K562 (cell line): ENCODE data around the gene TSC22D2. TPM values are rescaled to one million over a fixed set of nuclear protein-coding genes. Genes with fewer than 3 reads are reported as not detected.

ENCODE experiments used
- ATAC-seq: fragments of 200-7000 bp; cut with Tn5 transposase; 3 replicates; pipeline ENCODE4 v1.9.1; 2020; ENCODE audit warnings: moderate library complexity
- BruUV-seq: library from RNA; stranded (reverse); fragments of 400-500 nt; replicated peaks from 2 replicates; lab custom pipeline; 2021; lab: Mats Ljungman, UMichigan
- CTCF ChIA-PET: fragments of 300-600 bp; formaldehyde crosslinking; extraction: SDS; loops from one replicate; lab custom pipeline; 2021; ENCODE audit warnings: low intra/inter-chr PET ratio; lab: Yijun Ruan, JAX
- POLR2A ChIA-PET: fragments of 300-600, 350-650 bp; sonication (Branson Sonifier 250); formaldehyde crosslinking; extraction: SDS; loops from one replicate; lab custom pipeline; 2021; ENCODE audit warnings: antibody characterized with exemption, inconsistent platforms; lab: Yijun Ruan, JAX
- DNase-seq, 4 experiments: peaks; one replicate each; pipeline versions ENCODE4 v3.0.0 to v3.0.0-alpha.2; 2011 to 2018; ENCODE audit warnings: low spot score in 3 of 4, mixed read lengths in 3 of 4; ENCODE audit errors: extremely low read depth in 1 of 4
- FAIRE-seq: peaks from 2 replicates; lab custom pipeline; 2011; peaks lifted over from hg19 to GRCh38; lab: Jason Lieb, UNC
- H2AFZ ChIP-seq: 2 replicates; pipeline ENCODE4 v1.6.0; 2011; ENCODE audit warnings: low read depth, low read length, control low read depth, inconsistent platforms
- H3K27ac ChIP-seq: fragments of 200-600 bp; 3 replicates; pipeline ENCODE4 v1.8.0; 2011; ENCODE audit warnings: low read depth, mild to moderate bottlenecking, control low read depth, inconsistent platforms, low read length, moderate library complexity, mixed read lengths; ENCODE audit errors: extremely low read depth
- H3K27me3 ChIP-seq, 2 experiments: fragments of 300-600 bp in 1 of 2; 2 replicates in 1 of 2; 3 replicates in 1 of 2; pipeline versions ENCODE4 v1.6.0 to v1.8.0; 2011; ENCODE audit warnings: inconsistent platforms in 2 of 2, low read length in 2 of 2, mild to moderate bottlenecking in 1 of 2, mixed read lengths in 1 of 2, moderate library complexity in 1 of 2; ENCODE audit not compliant: control insufficient read depth in 2 of 2, insufficient read depth in 2 of 2
- H3K36me3 ChIP-seq: fragments of 300-600 bp; 3 replicates; pipeline ENCODE4 v1.8.0; 2011; ENCODE audit warnings: mild to moderate bottlenecking, low read length, inconsistent platforms; ENCODE audit not compliant: control insufficient read depth, insufficient read depth
- H3K4me1 ChIP-seq, 2 experiments: fragments of 200-600 bp in 1 of 2; replicated peaks in 1 of 2; 2 replicates in 1 of 2; 3 replicates in 1 of 2; pipeline versions ENCODE4 v1.5.1 to v1.8.0; 2011; ENCODE audit warnings: inconsistent platforms in 2 of 2, low read length in 2 of 2, mild to moderate bottlenecking in 1 of 2, mixed read lengths in 1 of 2, moderate library complexity in 1 of 2; ENCODE audit not compliant: control insufficient read depth in 2 of 2, insufficient read depth in 2 of 2
- H3K4me2 ChIP-seq: 2 replicates; pipeline ENCODE4 v1.6.1; 2011; ENCODE audit warnings: low read length, control low read depth, inconsistent platforms, mixed read lengths; ENCODE audit not compliant: insufficient read depth
- H3K4me3 ChIP-seq: fragments of 200-600 bp; sonication (generic), shearing (Covaris generic); 2 replicates; pipeline ENCODE4 v1.5.1; 2016; ENCODE audit warnings: control low read depth, inconsistent platforms
- H3K79me2 ChIP-seq: fragments of 200-600 bp; 3 replicates; pipeline ENCODE4 v1.8.0; 2011; ENCODE audit warnings: low read length, inconsistent platforms; ENCODE audit not compliant: control insufficient read depth, insufficient read depth
- H3K9ac ChIP-seq, 2 experiments: 2 replicates each; pipeline versions ENCODE4 v1.6.0 to v1.6.1; 2011; ENCODE audit warnings: low read depth in 2 of 2, low read length in 2 of 2, control low read depth in 1 of 2, inconsistent platforms in 1 of 2, mild to moderate bottlenecking in 1 of 2, mixed read lengths in 1 of 2; ENCODE audit not compliant: insufficient read depth in 1 of 2
- H3K9me1 ChIP-seq: one replicate; pipeline ENCODE4 v1.6.0; 2011; ENCODE audit warnings: inconsistent platforms, mild to moderate bottlenecking, low read length, moderate library complexity; ENCODE audit not compliant: control insufficient read depth, insufficient read depth
- H3K9me3 ChIP-seq: replicated peaks from 2 replicates; pipeline ENCODE4 v1.5.1; 2011; ENCODE audit warnings: low read depth, low read length, inconsistent platforms; ENCODE audit not compliant: control insufficient read depth, insufficient read depth
- H4K20me1 ChIP-seq: replicated peaks from 2 replicates; pipeline ENCODE4 v1.6.1; 2011; ENCODE audit warnings: low read length, inconsistent platforms, mixed read lengths; ENCODE audit not compliant: control insufficient read depth, insufficient read depth
- HDAC6 ChIP-seq: IDR thresholded peaks from 2 replicates; pipeline ENCODE4 v1.6.1; 2012; ENCODE audit warnings: low read depth, mild to moderate bottlenecking, control low read depth, inconsistent platforms, low read length, moderate library complexity
- HNRNPLL ChIP-seq: fragments of 200-400 bp; formaldehyde crosslinking; IDR thresholded peaks from 2 replicates; pipeline ENCODE4 v1.6.1; 2017; ENCODE audit warnings: low read length, low read depth, mild to moderate bottlenecking; ENCODE audit not compliant: poor library complexity, severe bottlenecking
- L3MBTL2 ChIP-seq: fragments of 450-650 bp; IDR thresholded peaks from 2 replicates; pipeline ENCODE4 v1.6.1; 2016; ENCODE audit warnings: mild to moderate bottlenecking, moderate library complexity
- NEUROD1 ChIP-seq: fragments of 150-350 bp; IDR thresholded peaks from 2 replicates; pipeline ENCODE4 v1.6.1; 2014; ENCODE audit warnings: borderline replicate concordance, low read length, low read depth; ENCODE audit not compliant: partially characterized antibody
- ZBTB1 ChIP-seq: sonication (generic); formaldehyde crosslinking; IDR thresholded peaks from 2 replicates; pipeline ENCODE4 v1.8.1; 2023; ENCODE audit warnings: missing genetic modification reagents, low read depth, mild to moderate bottlenecking, borderline replicate concordance
- ZNF175 ChIP-seq: fragments of 200-800 bp; sonication (Bioruptor generic); IDR thresholded peaks from 2 replicates; pipeline ENCODE4 v1.6.1; 2016; ENCODE audit warnings: low read depth, mild to moderate bottlenecking, missing genetic modification characterization, missing compliant biosample characterization
- ZNF316 ChIP-seq: fragments of 450-650 bp; IDR thresholded peaks from 2 replicates; pipeline ENCODE4 v1.6.1; 2016
- ZNF444 ChIP-seq: fragments of 250-450 bp; sonication (Bioruptor Pico); IDR thresholded peaks from 2 replicates; pipeline ENCODE4 v1.4.0; 2020; ENCODE audit warnings: mild to moderate bottlenecking, moderate library complexity
- WGBS: fragments of 100-300 bp; shearing (Covaris generic); methylation state at CpG from one replicate; pipeline ENCODE4 v1.1.6; 2016; ENCODE audit warnings: low coverage, mixed read lengths; ENCODE audit not compliant: insufficient coverage; ENCODE audit errors: missing lambda C conversion rate; 5-methylcytosine and 5-hydroxymethylcytosine counted together
- in situ Hi-C: fragments of 300-500 bp; cut with MboI; formaldehyde crosslinking; loops from 4 replicates; pipeline ENCODE4 v1.15.0; 2018; ENCODE audit warnings: inconsistent platforms, mixed read lengths
- intact Hi-C: fragments of 100-400 bp; cut with micrococcal nuclease; formaldehyde crosslinking; loops from 2 replicates; pipeline ENCODE4 v1.14.2; 2022
- polyA plus RNA-seq, 8 experiments: library from polyadenylated mRNA; depleted of rRNA in 4 of 8; stranded (reverse) in 5 of 8; unstranded in 3 of 8; fragments of >200 nt; fragmentation: Nextera tagmentation in 2 of 8; fragmentation: Illumina TruSeq in 1 of 8; extraction: Ambion mirVana in 2 of 8; extraction: Trizol in 1 of 8; gene quantifications; 2 replicates each; pipeline versions ENCODE4 v1.2.1 to v1.2.3, GENCODE V29; 2011 to 2014; ENCODE audit warnings: inconsistent platforms in 1 of 8, missing spikeins in 1 of 8
- total RNA-seq, 7 experiments: library from RNA; depleted of rRNA in 6 of 7; stranded (reverse); fragments of >200 nt in 6 of 7; fragmentation: Illumina TruSeq in 2 of 7; extraction: Trizol in 2 of 7; gene quantifications; 2 replicates each; pipeline versions ENCODE4 v1.2.1 to v1.2.3, GENCODE V29; 2011 to 2021; ENCODE audit warnings: low replicate concordance in 1 of 7
- TF ChIP-seq, protein P1 (sequence below): fragments of 200-800 bp; sonication (Bioruptor generic); IDR thresholded peaks from 2 replicates; pipeline ENCODE4 v1.6.1; 2017; ENCODE audit warnings: missing genetic modification characterization, missing compliant biosample characterization
- TF ChIP-seq, protein P2 (sequence below): conservative IDR thresholded peaks from 2 replicates; pipeline ENCODE4 v1.6.1; 2011; ENCODE audit warnings: low read depth, mild to moderate bottlenecking, low read length; ENCODE audit not compliant: control insufficient read depth
- TF ChIP-seq, protein P3 (sequence below): sonication (generic); formaldehyde crosslinking; IDR thresholded peaks from 2 replicates; pipeline ENCODE4 v1.8.1; 2022; ENCODE audit warnings: missing genetic modification reagents
- TF ChIP-seq, protein P4 (sequence below): sonication (generic); formaldehyde crosslinking; IDR thresholded peaks from 2 replicates; pipeline ENCODE4 v1.8.0; 2022; ENCODE audit warnings: missing genetic modification reagents, mild to moderate bottlenecking, borderline replicate concordance
- TF ChIP-seq, protein P5 (sequence below): sonication (generic); formaldehyde crosslinking; IDR thresholded peaks from 2 replicates; pipeline ENCODE4 v1.8.0; 2022; ENCODE audit warnings: mild to moderate bottlenecking, missing genetic modification reagents

TSC22D2 gene
- total and polyA plus RNA-seq, 9 of the 15 experiments (the other 6 are each of a cell fraction or from before 2014, with no cell fraction given), result 5.5 to 44.0 (median 19.3) TPM

DNA sequence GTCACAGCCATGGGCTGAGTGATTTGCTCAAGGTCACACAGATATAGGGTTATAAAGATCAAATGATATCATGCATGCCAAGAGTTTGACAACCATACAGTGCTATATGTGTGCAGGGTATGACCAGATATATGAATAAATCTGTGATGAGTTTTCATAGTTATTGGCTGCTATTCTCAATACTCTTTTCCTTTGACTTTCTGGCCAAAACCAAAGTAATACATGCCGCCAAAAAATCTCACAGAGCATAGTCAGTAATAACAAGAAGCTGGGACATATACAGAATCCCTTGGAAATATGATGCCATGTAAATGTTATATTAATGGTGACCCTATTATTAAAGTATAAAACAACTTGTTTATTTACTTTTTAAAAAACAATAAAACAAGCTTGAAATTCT lies 11.6 kb upstream of the TSC22D2 start:
- FAIRE-seq (no peak), ATAC-seq (no peak), DNase-seq (no peak)
- no peak overlapping the region for H3K9ac ChIP-seq
- in situ Hi-C loops, result no loop called here
- POLR2A ChIA-PET, result interaction anchor here (1.1 to 1.5 kb wide), 3 partner anchors 10 to 12 kb away, joined by 4 to 7 read pairs (median 6); partner anchors contain the start of gene TSC22D2
- TF ChIP-seq, protein P1, sequence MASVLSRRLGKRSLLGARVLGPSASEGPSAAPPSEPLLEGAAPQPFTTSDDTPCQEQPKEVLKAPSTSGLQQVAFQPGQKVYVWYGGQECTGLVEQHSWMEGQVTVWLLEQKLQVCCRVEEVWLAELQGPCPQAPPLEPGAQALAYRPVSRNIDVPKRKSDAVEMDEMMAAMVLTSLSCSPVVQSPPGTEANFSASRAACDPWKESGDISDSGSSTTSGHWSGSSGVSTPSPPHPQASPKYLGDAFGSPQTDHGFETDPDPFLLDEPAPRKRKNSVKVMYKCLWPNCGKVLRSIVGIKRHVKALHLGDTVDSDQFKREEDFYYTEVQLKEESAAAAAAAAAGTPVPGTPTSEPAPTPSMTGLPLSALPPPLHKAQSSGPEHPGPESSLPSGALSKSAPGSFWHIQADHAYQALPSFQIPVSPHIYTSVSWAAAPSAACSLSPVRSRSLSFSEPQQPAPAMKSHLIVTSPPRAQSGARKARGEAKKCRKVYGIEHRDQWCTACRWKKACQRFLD (CRISPR knock-in tag), result no peak
- TF ChIP-seq ZNF175 (CRISPR knock-in tag), result no peak
- no peak for TF ChIP-seq ZBTB1
- TF ChIP-seq, protein P2, sequence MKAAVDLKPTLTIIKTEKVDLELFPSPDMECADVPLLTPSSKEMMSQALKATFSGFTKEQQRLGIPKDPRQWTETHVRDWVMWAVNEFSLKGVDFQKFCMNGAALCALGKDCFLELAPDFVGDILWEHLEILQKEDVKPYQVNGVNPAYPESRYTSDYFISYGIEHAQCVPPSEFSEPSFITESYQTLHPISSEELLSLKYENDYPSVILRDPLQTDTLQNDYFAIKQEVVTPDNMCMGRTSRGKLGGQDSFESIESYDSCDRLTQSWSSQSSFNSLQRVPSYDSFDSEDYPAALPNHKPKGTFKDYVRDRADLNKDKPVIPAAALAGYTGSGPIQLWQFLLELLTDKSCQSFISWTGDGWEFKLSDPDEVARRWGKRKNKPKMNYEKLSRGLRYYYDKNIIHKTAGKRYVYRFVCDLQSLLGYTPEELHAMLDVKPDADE, result no peak
- no peak for TF ChIP-seq L3MBTL2
- no peak for TF ChIP-seq ZNF444 (CRISPR knock-in tag)
- TF ChIP-seq, protein P3, sequence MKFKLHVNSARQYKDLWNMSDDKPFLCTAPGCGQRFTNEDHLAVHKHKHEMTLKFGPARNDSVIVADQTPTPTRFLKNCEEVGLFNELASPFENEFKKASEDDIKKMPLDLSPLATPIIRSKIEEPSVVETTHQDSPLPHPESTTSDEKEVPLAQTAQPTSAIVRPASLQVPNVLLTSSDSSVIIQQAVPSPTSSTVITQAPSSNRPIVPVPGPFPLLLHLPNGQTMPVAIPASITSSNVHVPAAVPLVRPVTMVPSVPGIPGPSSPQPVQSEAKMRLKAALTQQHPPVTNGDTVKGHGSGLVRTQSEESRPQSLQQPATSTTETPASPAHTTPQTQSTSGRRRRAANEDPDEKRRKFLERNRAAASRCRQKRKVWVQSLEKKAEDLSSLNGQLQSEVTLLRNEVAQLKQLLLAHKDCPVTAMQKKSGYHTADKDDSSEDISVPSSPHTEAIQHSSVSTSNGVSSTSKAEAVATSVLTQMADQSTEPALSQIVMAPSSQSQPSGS (CRISPR knock-in tag), result no peak
- TF ChIP-seq NEUROD1, result no peak
- TF ChIP-seq, protein P4, sequence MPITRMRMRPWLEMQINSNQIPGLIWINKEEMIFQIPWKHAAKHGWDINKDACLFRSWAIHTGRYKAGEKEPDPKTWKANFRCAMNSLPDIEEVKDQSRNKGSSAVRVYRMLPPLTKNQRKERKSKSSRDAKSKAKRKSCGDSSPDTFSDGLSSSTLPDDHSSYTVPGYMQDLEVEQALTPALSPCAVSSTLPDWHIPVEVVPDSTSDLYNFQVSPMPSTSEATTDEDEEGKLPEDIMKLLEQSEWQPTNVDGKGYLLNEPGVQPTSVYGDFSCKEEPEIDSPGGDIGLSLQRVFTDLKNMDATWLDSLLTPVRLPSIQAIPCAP (CRISPR knock-in tag), result no peak
- TF ChIP-seq, protein P5, sequence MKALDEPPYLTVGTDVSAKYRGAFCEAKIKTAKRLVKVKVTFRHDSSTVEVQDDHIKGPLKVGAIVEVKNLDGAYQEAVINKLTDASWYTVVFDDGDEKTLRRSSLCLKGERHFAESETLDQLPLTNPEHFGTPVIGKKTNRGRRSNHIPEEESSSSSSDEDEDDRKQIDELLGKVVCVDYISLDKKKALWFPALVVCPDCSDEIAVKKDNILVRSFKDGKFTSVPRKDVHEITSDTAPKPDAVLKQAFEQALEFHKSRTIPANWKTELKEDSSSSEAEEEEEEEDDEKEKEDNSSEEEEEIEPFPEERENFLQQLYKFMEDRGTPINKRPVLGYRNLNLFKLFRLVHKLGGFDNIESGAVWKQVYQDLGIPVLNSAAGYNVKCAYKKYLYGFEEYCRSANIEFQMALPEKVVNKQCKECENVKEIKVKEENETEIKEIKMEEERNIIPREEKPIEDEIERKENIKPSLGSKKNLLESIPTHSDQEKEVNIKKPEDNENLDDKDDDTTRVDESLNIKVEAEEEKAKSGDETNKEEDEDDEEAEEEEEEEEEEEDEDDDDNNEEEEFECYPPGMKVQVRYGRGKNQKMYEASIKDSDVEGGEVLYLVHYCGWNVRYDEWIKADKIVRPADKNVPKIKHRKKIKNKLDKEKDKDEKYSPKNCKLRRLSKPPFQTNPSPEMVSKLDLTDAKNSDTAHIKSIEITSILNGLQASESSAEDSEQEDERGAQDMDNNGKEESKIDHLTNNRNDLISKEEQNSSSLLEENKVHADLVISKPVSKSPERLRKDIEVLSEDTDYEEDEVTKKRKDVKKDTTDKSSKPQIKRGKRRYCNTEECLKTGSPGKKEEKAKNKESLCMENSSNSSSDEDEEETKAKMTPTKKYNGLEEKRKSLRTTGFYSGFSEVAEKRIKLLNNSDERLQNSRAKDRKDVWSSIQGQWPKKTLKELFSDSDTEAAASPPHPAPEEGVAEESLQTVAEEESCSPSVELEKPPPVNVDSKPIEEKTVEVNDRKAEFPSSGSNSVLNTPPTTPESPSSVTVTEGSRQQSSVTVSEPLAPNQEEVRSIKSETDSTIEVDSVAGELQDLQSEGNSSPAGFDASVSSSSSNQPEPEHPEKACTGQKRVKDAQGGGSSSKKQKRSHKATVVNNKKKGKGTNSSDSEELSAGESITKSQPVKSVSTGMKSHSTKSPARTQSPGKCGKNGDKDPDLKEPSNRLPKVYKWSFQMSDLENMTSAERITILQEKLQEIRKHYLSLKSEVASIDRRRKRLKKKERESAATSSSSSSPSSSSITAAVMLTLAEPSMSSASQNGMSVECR (CRISPR knock-in tag), result no peak
- TF ChIP-seq HNRNPLL, result no peak
- TF ChIP-seq ZNF316, result no peak
- TF ChIP-seq HDAC6, result no peak
- CTCF ChIA-PET, result no interaction called here
- no peak overlapping the region for H3K27ac ChIP-seq
- no peak overlapping the region for H3K4me3 ChIP-seq
- intact Hi-C loops, result no loop called here
- H3K9me1 ChIP-seq, result no peaks in the 10 kb centered on the region
- no peaks in the 10 kb centered on the region for H4K20me1 ChIP-seq
- 32% methylated on average over 1 of the region's 1 CpG for WGBS
- no peak overlapping the region for H3K4me2 ChIP-seq
- no peaks in the 10 kb centered on the region for H3K36me3 ChIP-seq
- H3K9me3 ChIP-seq, result no peaks in the 10 kb centered on the region
- no peaks in the 10 kb centered on the region; a peak in 1 of 5 replicates for H3K4me1 ChIP-seq
- no TSS peak for BruUV-seq
- H2AFZ ChIP-seq, result no peak overlapping the region
- no peaks in the 10 kb centered on the region for H3K79me2 ChIP-seq
- no peaks in the 10 kb centered on the region; a peak in 1 of 5 replicates for H3K27me3 ChIP-seq
